ENCODE results near the gene KCNK3.
A peak's percentile ranks its signal among the peaks of the same experiment; 100 is the strongest.

GRCh38 chr2:26770986-26771586, 78.6 kb downstream of the KCNK3 start:
- TF ChIP-seq CTCF (IDR thresholded peaks at IDR 0.05), result peak in 7 of 12 donors; percentile 16 to 35 (median 31)
- no peak for TF ChIP-seq POLR2A (IDR thresholded peaks at IDR 0.05)
